Hepatocyte (in vitro differentiated cells): Measurements from ENCODE around the gene FSD1L. TPM values are rescaled to one million over a fixed set of nuclear protein-coding genes. Genes with fewer than 3 reads are reported as not detected.
A peak's percentile ranks its signal among the peaks of the same experiment; 100 is the strongest.

Experiments
- DNase-seq: peaks from one replicate; pipeline ENCODE4 v3.0.0-alpha.2; 2016; ENCODE audit warnings: low spot score
- H2AFZ ChIP-seq: fragments of 200-600 bp; sonication (generic); 2 replicates; pipeline ENCODE4 v1.6.0; 2016; ENCODE audit warnings: antibody characterized with exemption, mild to moderate bottlenecking
- H3K27ac ChIP-seq: fragments of 200-600 bp; sonication (generic); 2 replicates; pipeline ENCODE4 v1.5.1; 2016; ENCODE audit warnings: mild to moderate bottlenecking
- H3K27me3 ChIP-seq: fragments of 200-600 bp; sonication (generic); 2 replicates; pipeline ENCODE4 v1.6.1; 2016
- H3K36me3 ChIP-seq: fragments of 200-600 bp; sonication (generic); replicated peaks from 2 replicates; pipeline ENCODE4 v1.5.1; 2016; ENCODE audit warnings: low read depth; ENCODE audit not compliant: insufficient read depth
- H3K4me1 ChIP-seq: fragments of 200-600 bp; sonication (generic); 2 replicates; pipeline ENCODE4 v1.5.1; 2016; ENCODE audit warnings: mild to moderate bottlenecking, moderate library complexity; ENCODE audit not compliant: insufficient read depth
- H3K4me2 ChIP-seq: fragments of 200-600 bp; sonication (generic); 2 replicates; pipeline ENCODE4 v1.6.0; 2016
- H3K4me3 ChIP-seq: fragments of 200-600 bp; sonication (generic); 2 replicates; pipeline ENCODE4 v1.5.1; 2016; ENCODE audit warnings: mild to moderate bottlenecking
- H3K79me2 ChIP-seq: fragments of 200-600 bp; sonication (generic); 2 replicates; pipeline ENCODE4 v1.6.0; 2017; ENCODE audit warnings: mild to moderate bottlenecking
- H3K9me2 ChIP-seq: fragments of 200-600 bp; sonication (generic); replicated peaks from 2 replicates; pipeline ENCODE4 v1.6.0; 2017; ENCODE audit warnings: mild to moderate bottlenecking; ENCODE audit not compliant: insufficient read depth
- H3K9me3 ChIP-seq: fragments of 200-600 bp; sonication (generic); 2 replicates; pipeline ENCODE4 v1.5.1; 2016; ENCODE audit warnings: low read depth, mild to moderate bottlenecking
- H4K20me1 ChIP-seq: fragments of 200-600 bp; sonication (generic); 2 replicates; pipeline ENCODE4 v1.6.0; 2016; ENCODE audit warnings: mild to moderate bottlenecking; ENCODE audit not compliant: insufficient read depth, poor library complexity, severe bottlenecking
- CTCF ChIP-seq: fragments of 200-600 bp; sonication (generic); IDR thresholded peaks from 2 replicates; pipeline ENCODE4 v1.5.1; 2016; ENCODE audit warnings: antibody characterized with exemption, mild to moderate bottlenecking; ENCODE audit not compliant: poor library complexity
- EZH2 ChIP-seq: fragments of 200-600 bp; sonication (generic); IDR thresholded peaks from 2 replicates; pipeline ENCODE4 v1.6.1; 2016; ENCODE audit warnings: antibody characterized with exemption, mild to moderate bottlenecking, borderline replicate concordance
- EZH2phosphoT487 ChIP-seq: fragments of 200-600 bp; sonication (generic); IDR thresholded peaks from one replicate; pipeline ENCODE4 v1.6.1; 2018; ENCODE audit warnings: antibody characterized with exemption, mild to moderate bottlenecking, low read depth, moderate library complexity; ENCODE audit not compliant: unreplicated experiment, severe bottlenecking
- WGBS: methylation state at CpG from one replicate; pipeline ENCODE4 v1.1.6; 2016; ENCODE audit warnings: low lambda C conversion rate; ENCODE audit errors: missing lambda C conversion rate; 5-methylcytosine and 5-hydroxymethylcytosine counted together
- polyA plus RNA-seq: library from polyadenylated mRNA; unstranded; fragments of >200 nt; fragmentation: Nextera tagmentation; extraction: Ambion mirVana; gene quantifications from 2 replicates; pipeline ENCODE4 v1.2.1, GENCODE V29; 2016
- total RNA-seq: library from RNA; depleted of rRNA; stranded (reverse); fragments of >200 nt; gene quantifications from 2 replicates; pipeline ENCODE4 v1.2.3, GENCODE V29; 2014

FSD1L gene
- total and polyA plus RNA-seq, 2 experiments from 2014 or later, result 1.1 to 9.3 TPM

- Histone ChIP-seq H3K4me2 (no peak overlapping the region), H3K4me1 (peaks cover 10% of the 10 kb centered on the region), H3K9me2 (no peaks in the 10 kb centered on the region), H3K27ac (no peak overlapping the region), H2AFZ (no peak overlapping the region), H3K79me2 (no peaks in the 10 kb centered on the region), H4K20me1 (no peaks in the 10 kb centered on the region), H3K36me3 (no peaks in the 10 kb centered on the region), H3K9me3 (peaks cover 5% of the 10 kb centered on the region), H3K27me3 (no peaks in the 10 kb centered on the region), H3K4me3 (no peak overlapping the region)
- 28% methylated on average over 2 of the region's 2 CpGs for WGBS
- TF ChIP-seq EZH2phosphoT487, result no peak
- TF ChIP-seq EZH2, result no peak
- peak; percentile 38 for TF ChIP-seq CTCF
- peak; percentile 45 for DNase-seq
Observed at GRCh38 chr9:105413525-105413924, 34.3 kb upstream of the FSD1L start.

- TF ChIP-seq EZH2phosphoT487 (no peak), CTCF (peak; percentile 95), EZH2 (no peak)
- Histone ChIP-seq H3K4me1 (peaks cover 10% of the 10 kb centered on the region), H3K4me3 (no peak overlapping the region), H3K27me3 (no peaks in the 10 kb centered on the region), H3K4me2 (peak overlapping the region; percentile 70), H3K9me3 (peaks cover 5% of the 10 kb centered on the region), H3K36me3 (no peaks in the 10 kb centered on the region), H4K20me1 (no peaks in the 10 kb centered on the region), H3K27ac (peak overlapping the region; percentile 28), H3K79me2 (no peaks in the 10 kb centered on the region), H3K9me2 (no peaks in the 10 kb centered on the region), H2AFZ (peak overlapping the region; percentile 51)
- peak; percentile 84 for DNase-seq
- 3% methylated on average over 6 of the region's 6 CpGs for WGBS
Observed at GRCh38 chr9:105414947-105415661, 32.7 kb upstream of the FSD1L start.

- Histone ChIP-seq H3K27ac (no peak overlapping the region), H3K4me1 (peaks cover 10% of the 10 kb centered on the region), H3K4me3 (no peak overlapping the region), H3K9me2 (no peaks in the 10 kb centered on the region), H3K36me3 (no peaks in the 10 kb centered on the region), H3K4me2 (no peak overlapping the region), H3K79me2 (no peaks in the 10 kb centered on the region), H2AFZ (no peak overlapping the region), H3K27me3 (no peaks in the 10 kb centered on the region), H3K9me3 (peaks cover 5% of the 10 kb centered on the region), H4K20me1 (no peaks in the 10 kb centered on the region)
- WGBS, result 77% methylated on average over 8 of the region's 8 CpGs
- TF ChIP-seq EZH2phosphoT487 (no peak), EZH2 (no peak), CTCF (no peak)
- DNase-seq, result no peak
Observed at GRCh38 chr9:105415662-105415980, 32.2 kb upstream of the FSD1L start.
